IMR-90 (cell line): ENCODE results near the gene MLLT1. TPM values are rescaled to one million over a fixed set of nuclear protein-coding genes. Genes with fewer than 3 reads are reported as not detected.

ENCODE experiments used
- ATAC-seq: fragments of 200-7000 bp; cut with Tn5 transposase; 2 replicates; pipeline ENCODE4 v1.9.1; 2020; ENCODE audit warnings: low read depth, mild to moderate bottlenecking, moderate library complexity
- BruUV-seq: library from RNA; stranded (reverse); fragments of 400-500 nt; replicated peaks from 2 replicates; lab custom pipeline; 2021; lab: Mats Ljungman, UMichigan
- CTCF ChIA-PET: fragments of 300-600 bp; formaldehyde crosslinking; extraction: SDS; loops from one replicate; lab custom pipeline; 2021; ENCODE audit warnings: antibody characterized with exemption; lab: Yijun Ruan, JAX
- POLR2A ChIA-PET: fragments of 300-600 bp; sonication (Branson Sonifier 250); formaldehyde crosslinking; loops from one replicate; lab custom pipeline; 2022; ENCODE audit warnings: antibody characterized with exemption; ENCODE audit not compliant: unreplicated experiment; lab: Charles Lee
- DNase-seq: peaks from one replicate; pipeline ENCODE4 v3.0.0; 2013
- H2AFZ ChIP-seq: replicated peaks from 2 replicates; pipeline ENCODE3; 2013; ENCODE audit warnings: low read length, mild to moderate bottlenecking; ENCODE audit not compliant: poor library complexity
- H2AK5ac ChIP-seq: 2 replicates; pipeline ENCODE4 v1.6.1; 2013; ENCODE audit warnings: low read depth, low read length, inconsistent platforms
- H2AK9ac ChIP-seq: replicated peaks from 2 replicates; pipeline ENCODE3; 2013; ENCODE audit warnings: mild to moderate bottlenecking, low read depth, low read length, moderate library complexity; ENCODE audit not compliant: poor library complexity
- H2BK120ac ChIP-seq: 2 replicates; pipeline ENCODE4 v1.6.1; 2013; ENCODE audit warnings: low read depth, low read length, inconsistent platforms
- H2BK15ac ChIP-seq: 3 replicates; pipeline ENCODE4 v1.6.1; 2013; ENCODE audit warnings: low read depth, low read length, inconsistent platforms
- H2BK20ac ChIP-seq: 2 replicates; pipeline ENCODE4 v1.6.1; 2013; ENCODE audit warnings: low read depth, mild to moderate bottlenecking, inconsistent platforms, low read length, moderate library complexity
- H2BK5ac ChIP-seq: 2 replicates; pipeline ENCODE4 v1.6.1; 2013; ENCODE audit warnings: mild to moderate bottlenecking, low read depth, low read length, inconsistent platforms; ENCODE audit not compliant: poor library complexity, severe bottlenecking
- H3K14ac ChIP-seq: replicated peaks from 2 replicates; pipeline ENCODE4 v1.6.1; 2013; ENCODE audit warnings: low read depth, low read length, inconsistent platforms
- H3K18ac ChIP-seq: 2 replicates; pipeline ENCODE4 v1.6.1; 2013; ENCODE audit warnings: low read depth, low read length, control low read depth
- H3K23ac ChIP-seq: 2 replicates; pipeline ENCODE4 v1.6.1; 2013; ENCODE audit warnings: low read depth, low read length, inconsistent platforms
- H3K27ac ChIP-seq: 2 replicates; pipeline ENCODE4 v1.5.1; 2013; ENCODE audit warnings: mild to moderate bottlenecking, control low read depth, low read length; ENCODE audit not compliant: insufficient read depth
- H3K27me3 ChIP-seq: 2 replicates; pipeline ENCODE4 v1.6.1; 2013; ENCODE audit warnings: low read length; ENCODE audit not compliant: control insufficient read depth, insufficient read depth
- H3K36me3 ChIP-seq: 2 replicates; pipeline ENCODE4 v1.6.1; 2013; ENCODE audit warnings: low read length, mixed read lengths; ENCODE audit not compliant: control insufficient read depth, insufficient read depth
- H3K4ac ChIP-seq: 2 replicates; pipeline ENCODE4 v1.6.1; 2013; ENCODE audit warnings: low read depth, low read length, inconsistent platforms
- H3K4me1 ChIP-seq: 2 replicates; pipeline ENCODE4 v1.6.1; 2013; ENCODE audit warnings: low read length, mixed read lengths; ENCODE audit not compliant: control insufficient read depth, insufficient read depth
- H3K4me2 ChIP-seq: 2 replicates; pipeline ENCODE4 v1.6.1; 2013; ENCODE audit warnings: low read depth, mild to moderate bottlenecking, control low read depth, low read length, moderate library complexity
- H3K4me3 ChIP-seq: 2 replicates; pipeline ENCODE4 v1.5.1; 2013; ENCODE audit warnings: low read depth, mild to moderate bottlenecking, control low read depth, low read length, moderate library complexity; ENCODE audit not compliant: insufficient read depth
- H3K56ac ChIP-seq: 2 replicates; pipeline ENCODE4 v1.6.1; 2013; ENCODE audit warnings: low read length, inconsistent platforms; ENCODE audit not compliant: insufficient read depth; ENCODE audit errors: extremely low read depth
- H3K79me1 ChIP-seq, 2 experiments: 2 replicates each; pipeline ENCODE4 v1.6.1; 2013; ENCODE audit warnings: low read length in 2 of 2, inconsistent platforms in 1 of 2, low read depth in 1 of 2
- H3K9ac ChIP-seq: 2 replicates; pipeline ENCODE4 v1.6.1; 2013; ENCODE audit warnings: low read depth, low read length, control low read depth
- H3K9me1 ChIP-seq: 2 replicates; pipeline ENCODE4 v1.6.1; 2013; ENCODE audit warnings: low read length, inconsistent platforms; ENCODE audit not compliant: insufficient read depth
- H3K9me3 ChIP-seq: 2 replicates; pipeline ENCODE4 v1.6.1; 2013; ENCODE audit warnings: low read length; ENCODE audit not compliant: control insufficient read depth, insufficient read depth
- H4K20me1 ChIP-seq: 2 replicates; pipeline ENCODE4 v1.6.1; 2013; ENCODE audit warnings: low read length, inconsistent platforms; ENCODE audit not compliant: insufficient read depth
- H4K5ac ChIP-seq: 2 replicates; pipeline ENCODE4 v1.6.1; 2013; ENCODE audit warnings: mild to moderate bottlenecking, low read depth, low read length, control low read depth
- H4K8ac ChIP-seq, 2 experiments: 2 replicates each; pipeline ENCODE4 v1.6.1; 2013; ENCODE audit warnings: low read depth in 2 of 2, low read length in 2 of 2, control low read depth in 1 of 2, inconsistent platforms in 1 of 2
- H4K91ac ChIP-seq: 2 replicates; pipeline ENCODE4 v1.6.1; 2013; ENCODE audit warnings: low read depth, low read length, inconsistent platforms; ENCODE audit not compliant: insufficient read depth
- FOS ChIP-seq: fragments of 150-350 bp; IDR thresholded peaks from 2 replicates; pipeline ENCODE4 v1.6.1; 2016; ENCODE audit warnings: low read depth, low read length
- WGBS, 2 experiments: methylation state at CpG; one replicate each; pipeline versions ENCODE4 v1.1.5 to v1.1.7; 2013; ENCODE audit warnings: missing lambda C conversion rate in 2 of 2; ENCODE audit not compliant: insufficient read length in 1 of 2; ENCODE audit errors: extremely low coverage in 2 of 2; 5-methylcytosine and 5-hydroxymethylcytosine counted together
- dilution Hi-C: fragments of 300-500 bp; cut with HindIII; formaldehyde crosslinking; loops from one replicate; pipeline ENCODE4 v1.14.3; 2018; ENCODE audit warnings: low sequenced_read_pairs; ENCODE audit not compliant: unreplicated experiment
- in situ Hi-C: fragments of 300-500 bp; cut with MboI; formaldehyde crosslinking; loops from 3 replicates; pipeline ENCODE4 v1.14.3; 2019; ENCODE audit warnings: low sequenced_read_pairs, inconsistent platforms, mixed read lengths
- intact Hi-C: fragments of 100-400 bp; cut with micrococcal nuclease; formaldehyde crosslinking; loops from 2 replicates; pipeline ENCODE4 v1.10.0; 2022
- polyA plus RNA-seq, 3 experiments: library from polyadenylated mRNA; depleted of rRNA; stranded (reverse); fragments of >200 nt; gene quantifications; 2 replicates each; pipeline ENCODE4 v1.2.3, GENCODE V29; 2012; ENCODE audit warnings: low replicate concordance in 1 of 3
- total RNA-seq: library from RNA; depleted of rRNA; stranded (reverse); fragments of >200 nt; gene quantifications from 2 replicates; pipeline ENCODE4 v1.2.3, GENCODE V29; 2012

The MLLT1 gene
- total and polyA plus RNA-seq, 2 of the 4 experiments (the other 2 are of a cell fraction): 1.3 to 30.6 TPM

GRCh38 chr19:6259312-6259861 is 20.4 kb downstream of the MLLT1 start:
- ATAC-seq (peak; percentile 82), DNase-seq (peak; percentile 75)
- no peak for TF ChIP-seq FOS
- Histone ChIP-seq H3K9ac (0 out of 2 replicates have a peak overlapping the region, but pooled peaks have one; percentile 36), H3K23ac (peak overlapping the region; percentile 60; the same call in 1 of the 2 replicates), H3K4me1 (peaks cover 19% of the 10 kb centered on the region), H3K27ac (peak overlapping the region; percentile 69; the same call in 1 of the 2 replicates), H2AK9ac (peak overlapping the region; percentile 75), H4K91ac (peak overlapping the region; percentile 14), H3K14ac (peak overlapping the region; percentile 62; the same call in 1 of the 2 replicates), H3K79me1 (peaks cover 40 to 84% of the 10 kb centered on the region in 2 experiments), H3K4me3 (no peak overlapping the region), H2AK5ac (peak overlapping the region; percentile 40), H3K9me1 (peaks cover 17% of the 10 kb centered on the region), H2BK5ac (peak overlapping the region; percentile 18), H2BK20ac (peak overlapping the region; percentile 36; the same call in 1 of the 2 replicates), H4K20me1 (peaks cover 64% of the 10 kb centered on the region), H4K8ac (0 out of 4 replicates have a peak overlapping the region, but pooled peaks of 1 of the 2 experiments have one; percentile 25), H3K4ac (peak overlapping the region; percentile 49), H3K4me2 (peak overlapping the region; percentile 37; the same call in 1 of the 2 replicates), H3K9me3 (no peaks in the 10 kb centered on the region), H3K18ac (no peak overlapping the region; the same call in 1 of the 2 replicates), H2BK15ac (no peak overlapping the region; the same call in 2 of the 3 replicates), H2BK120ac (0 out of 2 replicates have a peak overlapping the region, but pooled peaks have one; percentile 6), H3K36me3 (peaks cover 48% of the 10 kb centered on the region), H3K56ac (no peak overlapping the region), H2AFZ (peak overlapping the region; percentile 58), H3K27me3 (no peaks in the 10 kb centered on the region), H4K5ac (no peak overlapping the region; the same call in 1 of the 2 replicates)
- intact Hi-C loops (no loop called here), dilution Hi-C loops (no loop called here), in situ Hi-C loops (no loop called here)
- WGBS, 2 experiments: 20% methylated on average over 1 of the region's 12 CpGs; no CpG with 5 or more reads in 1 of the 2 experiments
- POLR2A ChIA-PET: no interaction called here
- no TSS peak for BruUV-seq
- CTCF ChIA-PET: interaction anchor here (0.7 kb wide), 2 partner anchors 41 to 1568 kb away, joined by 3 to 6 read pairs; no protein-coding TSS in a partner anchor
